ENCODE measurements around the gene WDR74.

The WDR74 gene

GRCh38 chr11:62839050-62839945, at the start of gene WDR74:
Gene WDR74, minus strand, starts transcription at chr11:62839590. Its CDS starts 20 bp downstream, at chr11:62839570.
- Mint-ChIP-seq H3K27me3 (no peaks in the 10 kb centered on the region), H3K36me3 (ENCODE audit: low read depth) (peaks cover 39% of the 10 kb centered on the region), H3K27ac (no peak within 1 kb of the TSS), H3K4me3 (no peak within 1 kb of the TSS), H3K9me3 (no peaks in the 10 kb centered on the region), H3K4me1 (ENCODE audit: low read depth) (peaks cover 48% of the 10 kb centered on the region)

DNA sequence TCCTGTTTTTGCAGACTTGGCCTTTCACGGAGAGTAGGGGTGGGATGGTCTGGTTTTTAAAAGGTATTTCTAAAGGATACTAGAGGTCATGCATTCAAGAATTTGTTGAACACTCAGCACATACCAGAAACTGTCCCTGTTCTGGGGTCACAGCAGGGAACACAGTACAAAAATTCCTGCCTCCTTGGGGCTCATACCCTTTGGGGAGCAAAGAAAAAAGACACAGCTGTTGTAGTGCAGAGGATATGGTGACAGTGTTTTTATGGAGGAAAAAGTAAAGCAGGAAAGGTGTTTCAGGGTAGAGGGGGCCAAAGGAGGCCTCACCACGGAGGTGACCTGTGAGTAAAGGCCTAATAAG, 49.7 kb upstream of the WDR74 start:
- Mint-ChIP-seq H3K36me3 (ENCODE audit: low read depth) (peaks cover 57% of the 10 kb centered on the region), H3K4me3 (no peak overlapping the region), H3K9me3 (no peaks in the 10 kb centered on the region), H3K27me3 (no peaks in the 10 kb centered on the region), H3K27ac (peak overlapping the region; percentile 57), H3K4me1 (ENCODE audit: low read depth) (peaks cover 35% of the 10 kb centered on the region)

GRCh38 chr11:62888406-62888805, 49.0 kb upstream of the WDR74 start:
- Mint-ChIP-seq H3K27ac (no peak overlapping the region), H3K9me3 (no peaks in the 10 kb centered on the region), H3K4me3 (no peak overlapping the region), H3K36me3 (ENCODE audit: low read depth) (peaks cover 64% of the 10 kb centered on the region), H3K4me1 (ENCODE audit: low read depth) (peaks cover 42% of the 10 kb centered on the region), H3K27me3 (no peaks in the 10 kb centered on the region)

- H3K9me3 Mint-ChIP-seq: no peaks in the 10 kb centered on the region
- peaks cover 63% of the 10 kb centered on the region for H3K4me1 Mint-ChIP-seq (ENCODE audit: low read depth)
- no peaks in the 10 kb centered on the region for H3K27me3 Mint-ChIP-seq
- H3K27ac Mint-ChIP-seq: peak overlapping the region; percentile 50
- peak overlapping the region; percentile 71 for H3K4me3 Mint-ChIP-seq
- H3K36me3 Mint-ChIP-seq (ENCODE audit: low read depth): peaks cover 94% of the 10 kb centered on the region
These were observed 45.9 kb upstream of the WDR74 start for GRCh38 chr11:62885137-62885750.

GRCh38 chr11:62883673-62884072, 44.3 kb upstream of the WDR74 start:
- peaks cover 81% of the 10 kb centered on the region for H3K36me3 Mint-ChIP-seq (ENCODE audit: low read depth)
- H3K4me3 Mint-ChIP-seq: peak overlapping the region; percentile 100
- H3K27ac Mint-ChIP-seq: peak overlapping the region; percentile 100
- no peaks in the 10 kb centered on the region for H3K27me3 Mint-ChIP-seq
- H3K4me1 Mint-ChIP-seq (ENCODE audit: low read depth): peaks cover 62% of the 10 kb centered on the region
- no peaks in the 10 kb centered on the region for H3K9me3 Mint-ChIP-seq

- peaks cover 60% of the 10 kb centered on the region for H3K4me1 Mint-ChIP-seq (ENCODE audit: low read depth)
- H3K27me3 Mint-ChIP-seq: no peaks in the 10 kb centered on the region
- peaks cover 74% of the 10 kb centered on the region for H3K36me3 Mint-ChIP-seq (ENCODE audit: low read depth)
- H3K4me3 Mint-ChIP-seq: peak overlapping the region; percentile 100
- no peaks in the 10 kb centered on the region for H3K9me3 Mint-ChIP-seq
- H3K27ac Mint-ChIP-seq: peak overlapping the region; percentile 100
These were observed 43.6 kb upstream of the WDR74 start for GRCh38 chr11:62882788-62883501.

DNA sequence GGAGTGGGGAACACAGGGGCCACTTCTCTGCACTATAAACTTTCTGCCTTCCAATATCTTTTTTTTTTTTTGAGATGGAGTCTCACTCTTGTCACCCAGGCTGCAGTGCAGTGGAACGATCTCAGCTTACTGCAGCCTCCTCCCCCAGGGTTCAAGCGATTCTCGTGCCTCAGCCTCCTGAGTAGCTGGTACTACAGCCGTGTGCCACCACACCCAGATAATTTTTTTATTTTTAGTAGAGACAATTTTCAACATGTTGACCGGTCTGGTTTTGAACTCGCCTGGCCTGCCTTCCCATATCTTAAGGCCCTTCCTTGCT, 43.0 kb upstream of the WDR74 start:
- Mint-ChIP-seq H3K4me3 (peak overlapping the region; percentile 100), H3K9me3 (no peaks in the 10 kb centered on the region), H3K36me3 (ENCODE audit: low read depth) (peaks cover 73% of the 10 kb centered on the region), H3K27ac (peak overlapping the region; percentile 100), H3K27me3 (no peaks in the 10 kb centered on the region), H3K4me1 (ENCODE audit: low read depth) (peaks cover 60% of the 10 kb centered on the region)

DNA sequence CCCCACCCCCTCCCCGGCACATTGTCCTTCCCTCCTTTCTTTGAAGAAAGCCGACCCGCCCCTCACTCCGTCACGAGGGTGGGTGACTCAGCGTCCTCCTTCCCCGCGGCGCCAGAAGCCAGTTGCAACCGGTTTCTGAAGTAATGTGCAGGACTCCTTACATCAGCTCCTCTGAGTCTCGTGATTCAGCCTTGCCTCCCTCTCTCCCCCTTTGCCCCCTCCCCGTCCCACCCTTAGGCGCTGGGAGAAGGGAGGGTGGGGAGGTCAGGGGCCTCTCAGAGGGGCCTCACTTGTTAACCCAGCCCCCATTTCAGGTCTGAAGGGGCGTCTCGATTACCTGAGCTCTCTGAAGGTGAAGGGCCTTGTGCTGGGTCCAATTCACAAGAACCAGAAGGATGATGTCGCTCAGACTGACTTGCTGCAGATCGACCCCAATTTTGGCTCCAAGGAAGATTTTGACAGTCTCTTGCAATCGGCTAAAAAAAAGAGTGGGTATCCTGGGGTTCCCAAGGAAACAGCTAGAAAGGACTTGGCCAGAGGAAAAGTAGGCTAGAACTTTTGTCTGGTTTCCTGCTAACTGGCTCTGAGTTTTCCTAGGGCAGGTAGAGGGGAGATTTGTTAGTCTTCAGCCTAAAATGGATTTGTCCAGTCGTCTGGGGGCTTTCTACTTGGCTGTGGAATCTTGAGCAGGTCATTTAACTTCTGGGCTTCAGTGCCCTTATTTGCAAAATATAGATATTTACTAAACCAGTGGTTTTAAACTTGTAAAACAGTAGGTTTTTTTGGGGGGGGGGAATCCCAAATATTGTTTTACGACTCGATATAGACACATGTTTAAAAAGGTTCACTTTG, 42.4 kb upstream of the WDR74 start:
- H3K27me3 Mint-ChIP-seq: no peaks in the 10 kb centered on the region
- H3K9me3 Mint-ChIP-seq: no peaks in the 10 kb centered on the region
- H3K4me1 Mint-ChIP-seq (ENCODE audit: low read depth): peaks cover 56% of the 10 kb centered on the region
- H3K36me3 Mint-ChIP-seq (ENCODE audit: low read depth): peaks cover 73% of the 10 kb centered on the region
- H3K27ac Mint-ChIP-seq: peak overlapping the region; percentile 100
- peak overlapping the region; percentile 100 for H3K4me3 Mint-ChIP-seq

DNA sequence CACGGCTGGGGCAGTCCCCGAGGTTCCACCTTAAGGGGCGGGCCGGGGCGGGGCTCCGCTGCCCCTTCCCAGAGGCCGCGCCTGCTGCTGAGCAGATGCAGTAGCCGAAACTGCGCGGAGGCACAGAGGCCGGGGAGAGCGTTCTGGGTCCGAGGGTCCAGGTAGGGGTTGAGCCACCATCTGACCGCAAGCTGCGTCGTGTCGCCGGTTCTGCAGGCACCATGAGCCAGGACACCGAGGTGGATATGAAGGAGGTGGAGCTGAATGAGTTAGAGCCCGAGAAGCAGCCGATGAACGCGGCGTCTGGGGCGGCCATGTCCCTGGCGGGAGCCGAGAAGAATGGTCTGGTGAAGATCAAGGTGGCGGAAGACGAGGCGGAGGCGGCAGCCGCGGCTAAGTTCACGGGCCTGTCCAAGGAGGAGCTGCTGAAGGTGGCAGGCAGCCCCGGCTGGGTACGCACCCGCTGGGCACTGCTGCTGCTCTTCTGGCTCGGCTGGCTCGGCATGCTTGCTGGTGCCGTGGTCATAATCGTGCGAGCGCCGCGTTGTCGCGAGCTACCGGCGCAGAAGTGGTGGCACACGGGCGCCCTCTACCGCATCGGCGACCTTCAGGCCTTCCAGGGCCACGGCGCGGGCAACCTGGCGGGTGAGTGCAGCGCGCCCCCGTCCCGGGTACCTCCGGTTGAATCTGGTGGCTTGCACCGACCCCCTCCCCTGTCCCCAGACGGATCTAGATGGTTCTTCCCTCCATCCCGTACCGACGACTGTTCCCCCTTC, 41.6 kb upstream of the WDR74 start, which contains the start of gene SLC3A2:
TSS of gene SLC3A2 (plus strand) at position 94 of the 776 bp plus-strand sequence. CDS start at position 222, 128 bp downstream.
- Mint-ChIP-seq H3K4me1 (ENCODE audit: low read depth) (peaks cover 56% of the 10 kb centered on the region), H3K27me3 (no peaks in the 10 kb centered on the region), H3K9me3 (no peaks in the 10 kb centered on the region), H3K4me3 (peak within 1 kb of the TSS; percentile 100), H3K27ac (peak within 1 kb of the TSS; percentile 100), H3K36me3 (ENCODE audit: low read depth) (peaks cover 70% of the 10 kb centered on the region)

DNA sequence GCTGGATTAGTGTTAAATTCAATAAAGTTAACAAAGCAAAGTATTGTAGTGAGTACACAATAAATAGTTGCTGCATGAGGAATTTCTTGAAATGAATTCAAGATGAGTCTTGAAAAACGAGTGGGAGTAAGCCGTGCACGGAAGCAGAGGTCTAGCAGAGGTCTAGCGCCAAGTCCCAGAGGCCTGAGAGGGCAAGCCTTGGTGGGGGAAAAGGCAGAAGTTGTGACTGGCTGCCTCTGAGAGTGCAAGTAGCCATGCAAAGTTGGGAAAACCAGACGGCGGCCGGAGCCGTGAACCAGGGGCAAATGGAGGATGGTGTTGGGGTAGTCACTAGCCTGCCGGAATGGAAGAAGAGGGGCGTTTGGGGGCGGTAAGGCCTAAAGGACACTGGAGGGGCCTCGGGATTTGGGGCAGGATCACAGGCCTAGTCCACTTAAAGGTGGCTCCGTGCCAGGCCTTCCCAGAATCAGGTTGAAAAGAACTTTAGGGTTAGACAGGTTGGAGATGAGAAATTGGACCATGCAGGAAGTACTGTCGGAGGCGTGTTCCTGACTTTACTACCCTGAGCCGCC, 40.9 kb upstream of the WDR74 start:
- Mint-ChIP-seq H3K36me3 (ENCODE audit: low read depth) (peaks cover 66% of the 10 kb centered on the region), H3K4me1 (ENCODE audit: low read depth) (peaks cover 51% of the 10 kb centered on the region), H3K4me3 (peak overlapping the region; percentile 100)

DNA sequence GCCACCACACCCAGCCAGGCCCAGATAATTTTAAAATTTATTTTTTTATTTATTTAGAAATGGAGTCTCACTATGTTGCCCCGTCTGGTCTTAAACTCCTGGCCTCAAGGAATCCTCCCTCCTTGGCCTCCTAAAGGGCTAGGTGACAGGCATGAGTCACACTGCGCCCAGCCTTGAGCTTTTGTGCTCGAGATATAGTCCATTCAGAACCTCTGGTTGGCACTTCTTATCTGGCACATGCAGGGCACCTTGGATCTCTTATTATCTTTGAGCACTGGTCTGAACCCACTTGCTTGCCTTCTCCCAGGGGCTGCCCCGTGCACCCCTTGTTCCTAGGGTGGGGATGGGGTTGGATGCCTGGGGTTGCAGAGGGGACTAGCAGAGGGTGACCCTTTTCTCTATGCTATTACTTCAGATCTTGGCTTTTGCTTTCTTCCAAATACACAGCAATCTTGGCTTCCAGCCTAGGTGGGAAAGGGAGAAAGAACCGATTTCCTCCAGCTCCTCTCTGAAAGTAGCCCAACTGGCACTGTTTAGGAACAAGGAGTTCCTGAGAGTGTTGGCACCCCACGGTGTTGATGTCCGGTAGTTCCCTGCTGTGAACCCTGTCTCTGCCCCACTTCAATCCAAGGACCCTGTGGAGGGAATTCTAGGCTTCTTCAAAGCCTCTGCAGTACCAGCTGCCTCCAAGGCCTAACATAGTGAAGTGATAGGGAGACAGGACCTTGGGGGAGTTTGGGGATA, 40.0 kb upstream of the WDR74 start:
- Mint-ChIP-seq H3K36me3 (ENCODE audit: low read depth) (peaks cover 61% of the 10 kb centered on the region), H3K27ac (peak overlapping the region; percentile 100), H3K9me3 (no peaks in the 10 kb centered on the region), H3K27me3 (no peaks in the 10 kb centered on the region), H3K4me3 (peak overlapping the region; percentile 100), H3K4me1 (ENCODE audit: low read depth) (peaks cover 44% of the 10 kb centered on the region)

More for the DNA sequence above, 40.9 kb upstream of the WDR74 start:
- no peaks in the 10 kb centered on the region for H3K27me3 Mint-ChIP-seq
- no peaks in the 10 kb centered on the region for H3K9me3 Mint-ChIP-seq
- peak overlapping the region; percentile 100 for H3K27ac Mint-ChIP-seq

- Mint-ChIP-seq H3K27ac (no peak overlapping the region), H3K4me1 (ENCODE audit: low read depth) (peaks cover 18% of the 10 kb centered on the region), H3K36me3 (ENCODE audit: low read depth) (peaks cover 41% of the 10 kb centered on the region), H3K27me3 (no peaks in the 10 kb centered on the region), H3K9me3 (no peaks in the 10 kb centered on the region), H3K4me3 (no peak overlapping the region)
These were observed 37.3 kb upstream of the WDR74 start for GRCh38 chr11:62876712-62877111.

All from stimulated activated naive CD8-positive, alpha-beta T cell treated with anti-CD3 and anti-CD28 coated beads, Interleukin-15, Interleukin-2, amounts not matched to agents 100 ng/mL and 50 ng/mL, for 24 hours (primary cell).